Stimulated activated naive B cell treated with anti-CD40 and anti-IgM and Interleukin-4, amounts not matched to agents 10 μg/mL and 1 μg/mL and 100 μg/mL, for 72 hours (primary cell): ENCODE results near the gene PATJ.
"Not testable (repeated sequence)": the region's sequence is repeated elsewhere in the genome, so short reads cannot be mapped to it uniquely, and the experiment has no call there.

ENCODE experiments used
- ATAC-seq, 2 donors: fragments of 150-1000 bp; cut with Tn5 transposase; replicated peaks; 2 replicates each; pipeline ENCODE4 v1.10.0; 2021; ENCODE audit warnings: moderate library complexity in 1 of 2
- DNase-seq: peaks from one replicate; pipeline ENCODE4 v3.0.0; 2021
- H3K27ac Mint-ChIP-seq: one replicate; pipeline ENCODE4 v1.8.0; 2022; ENCODE audit warnings: mild to moderate bottlenecking, mixed read lengths
- H3K27me3 Mint-ChIP-seq, 2 donors: one replicate each; pipeline ENCODE4 v1.8.0; 2022; ENCODE audit warnings: mixed read lengths in 2 of 2
- H3K36me3 Mint-ChIP-seq, 2 donors: one replicate each; pipeline ENCODE4 v1.8.0; 2022; ENCODE audit warnings: mixed read lengths in 2 of 2, mild to moderate bottlenecking in 1 of 2
- H3K4me1 Mint-ChIP-seq, 2 donors: one replicate each; pipeline ENCODE4 v1.8.0; 2022; ENCODE audit warnings: mixed read lengths in 2 of 2, mild to moderate bottlenecking in 1 of 2
- H3K4me3 Mint-ChIP-seq, 2 donors: one replicate each; pipeline ENCODE4 v1.8.0; 2022; ENCODE audit warnings: mild to moderate bottlenecking in 2 of 2, mixed read lengths in 2 of 2, moderate library complexity in 1 of 2
- H3K9me3 Mint-ChIP-seq, 2 donors: one replicate each; pipeline ENCODE4 v1.8.0; 2022; ENCODE audit warnings: mixed read lengths in 2 of 2, mild to moderate bottlenecking in 1 of 2

The PATJ gene

GRCh38 chr1:61779231-61779630 is 37.0 kb downstream of the PATJ start:
- Mint-ChIP-seq H3K27ac (no peak overlapping the region), H3K36me3 (peaks cover 5 to 14% of the 10 kb centered on the region in 2 donors)
- no peak for ATAC-seq

GRCh38 chr1:61781151-61781550 is 38.9 kb downstream of the PATJ start:
- H3K27ac Mint-ChIP-seq, result no peak overlapping the region
- no peak for DNase-seq
- H3K27me3 Mint-ChIP-seq, result no peaks in the 10 kb centered on the region
- H3K9me3 Mint-ChIP-seq, result no peaks in the 10 kb centered on the region
- H3K4me3 Mint-ChIP-seq, result no peak overlapping the region
- H3K36me3 Mint-ChIP-seq, result peaks cover 2 to 11% of the 10 kb centered on the region in 2 donors
- no peak for ATAC-seq
- H3K4me1 Mint-ChIP-seq, result no peaks in the 10 kb centered on the region

More at GRCh38 chr1:61779231-61779630, 37.0 kb downstream of the PATJ start:
- Mint-ChIP-seq H3K4me3 (no peak overlapping the region), H3K4me1 (no peaks in the 10 kb centered on the region), H3K9me3 (no peaks in the 10 kb centered on the region), H3K27me3 (no peaks in the 10 kb centered on the region)
- no peak for DNase-seq

- peak in 1 of 2 donors; percentile 19 for ATAC-seq
- Mint-ChIP-seq H3K27ac (no peak overlapping the region), H3K27me3 (no peaks in the 10 kb centered on the region), H3K9me3 (no peaks in the 10 kb centered on the region), H3K36me3 (peaks cover 4 to 16% of the 10 kb centered on the region in 2 donors), H3K4me1 (no peaks in the 10 kb centered on the region), H3K4me3 (no peak overlapping the region)
- no peak for DNase-seq
These were observed 40.5 kb downstream of the PATJ start for GRCh38 chr1:61782771-61783170.

GRCh38 chr1:61784726-61785125 is 42.4 kb downstream of the PATJ start:
- no peak overlapping the region for H3K27ac Mint-ChIP-seq
- ATAC-seq, result no peak
- H3K36me3 Mint-ChIP-seq, result peaks cover 10 to 18% of the 10 kb centered on the region in 2 donors
- no peak for DNase-seq
- H3K9me3 Mint-ChIP-seq, result no peaks in the 10 kb centered on the region
- H3K27me3 Mint-ChIP-seq, result no peaks in the 10 kb centered on the region
- H3K4me1 Mint-ChIP-seq, result no peaks in the 10 kb centered on the region
- H3K4me3 Mint-ChIP-seq, result no peak overlapping the region

GRCh38 chr1:61790837-61791236 is 48.6 kb downstream of the PATJ start:
- Mint-ChIP-seq H3K4me1 (no peaks in the 10 kb centered on the region), H3K27ac (no peak overlapping the region), H3K4me3 (no peak overlapping the region), H3K27me3 (no peaks in the 10 kb centered on the region), H3K9me3 (no peaks in the 10 kb centered on the region), H3K36me3 (peaks cover 17 to 27% of the 10 kb centered on the region in 2 donors)
- ATAC-seq (no peak), DNase-seq (no peak)

GRCh38 chr1:61797045-61797755 is 54.9 kb downstream of the PATJ start:
- no peaks in the 10 kb centered on the region for H3K9me3 Mint-ChIP-seq
- peaks cover 22 to 40% of the 10 kb centered on the region in 2 donors for H3K36me3 Mint-ChIP-seq
- no peak for DNase-seq
- H3K4me1 Mint-ChIP-seq, result peaks cover 0 to 2% of the 10 kb centered on the region in 2 donors
- no peak overlapping the region for H3K27ac Mint-ChIP-seq
- H3K4me3 Mint-ChIP-seq, result no peak overlapping the region
- no peaks in the 10 kb centered on the region for H3K27me3 Mint-ChIP-seq
- ATAC-seq, result no peak

GRCh38 chr1:61801047-61801446 is 58.8 kb downstream of the PATJ start:
- H3K9me3 Mint-ChIP-seq, DNase-seq, H3K4me3 Mint-ChIP-seq, H3K27ac Mint-ChIP-seq, ATAC-seq, H3K27me3 Mint-ChIP-seq, H3K4me1 Mint-ChIP-seq: not testable (repeated sequence)
- peaks cover 22 to 32% of the 10 kb centered on the region in 2 donors for H3K36me3 Mint-ChIP-seq

- Mint-ChIP-seq H3K27me3 (no peaks in the 10 kb centered on the region), H3K9me3 (no peaks in the 10 kb centered on the region), H3K4me1 (no peaks in the 10 kb centered on the region), H3K4me3 (no peak overlapping the region), H3K27ac (no peak overlapping the region), H3K36me3 (peaks cover 7 to 14% of the 10 kb centered on the region in 2 donors)
- DNase-seq, result no peak
- ATAC-seq, result no peak
These were observed 65.4 kb downstream of the PATJ start for GRCh38 chr1:61807606-61808140.

- Mint-ChIP-seq H3K9me3 (no peaks in the 10 kb centered on the region), H3K4me1 (no peaks in the 10 kb centered on the region), H3K4me3 (no peak overlapping the region), H3K27me3 (no peaks in the 10 kb centered on the region), H3K36me3 (peaks cover 7 to 15% of the 10 kb centered on the region in 2 donors), H3K27ac (no peak overlapping the region)
- no peak for ATAC-seq
- DNase-seq, result no peak
These were observed 66.0 kb downstream of the PATJ start for GRCh38 chr1:61808321-61808720.

- no peak for DNase-seq
- Mint-ChIP-seq H3K27ac (no peak overlapping the region), H3K9me3 (no peaks in the 10 kb centered on the region), H3K4me1 (no peaks in the 10 kb centered on the region), H3K36me3 (peaks cover 7 to 18% of the 10 kb centered on the region in 2 donors), H3K27me3 (no peaks in the 10 kb centered on the region), H3K4me3 (no peak overlapping the region)
- ATAC-seq, result no peak
These were observed 66.7 kb downstream of the PATJ start for GRCh38 chr1:61808968-61809367.

GRCh38 chr1:61812916-61813315 is 70.6 kb downstream of the PATJ start:
- Mint-ChIP-seq H3K4me3 (no peak overlapping the region), H3K27me3 (no peaks in the 10 kb centered on the region), H3K36me3 (peaks cover 2 to 13% of the 10 kb centered on the region in 2 donors), H3K9me3 (no peaks in the 10 kb centered on the region), H3K27ac (no peak overlapping the region), H3K4me1 (no peaks in the 10 kb centered on the region)
- ATAC-seq, result no peak
- DNase-seq, result no peak

GRCh38 chr1:61816191-61816590 is 73.9 kb downstream of the PATJ start:
- H3K27ac Mint-ChIP-seq, result no peak overlapping the region
- no peaks in the 10 kb centered on the region for H3K27me3 Mint-ChIP-seq
- DNase-seq, result no peak
- H3K36me3 Mint-ChIP-seq, result peaks cover 6 to 17% of the 10 kb centered on the region in 2 donors
- H3K9me3 Mint-ChIP-seq, result no peaks in the 10 kb centered on the region
- ATAC-seq, result no peak
- no peaks in the 10 kb centered on the region for H3K4me1 Mint-ChIP-seq
- H3K4me3 Mint-ChIP-seq, result no peak overlapping the region

- peaks cover 16 to 26% of the 10 kb centered on the region in 2 donors for H3K36me3 Mint-ChIP-seq
- no peak overlapping the region for H3K27ac Mint-ChIP-seq
- no peak overlapping the region for H3K4me3 Mint-ChIP-seq
- no peaks in the 10 kb centered on the region for H3K27me3 Mint-ChIP-seq
- DNase-seq (no peak), ATAC-seq (no peak)
- H3K9me3 Mint-ChIP-seq, result no peaks in the 10 kb centered on the region
- H3K4me1 Mint-ChIP-seq, result no peaks in the 10 kb centered on the region
These were observed 76.7 kb downstream of the PATJ start for GRCh38 chr1:61818992-61819391.

- no peaks in the 10 kb centered on the region for H3K9me3 Mint-ChIP-seq
These were observed 77.1 kb downstream of the PATJ start for GRCh38 chr1:61819421-61819820.

GRCh38 chr1:61825393-61825792 is 83.1 kb downstream of the PATJ start:
- Mint-ChIP-seq H3K9me3 (no peaks in the 10 kb centered on the region), H3K4me3 (no peak overlapping the region), H3K36me3 (peaks cover 34 to 54% of the 10 kb centered on the region in 2 donors), H3K27ac (no peak overlapping the region), H3K4me1 (no peaks in the 10 kb centered on the region), H3K27me3 (no peaks in the 10 kb centered on the region)
- ATAC-seq (no peak), DNase-seq (no peak)

More at GRCh38 chr1:61819421-61819820, 77.1 kb downstream of the PATJ start:
- H3K36me3 Mint-ChIP-seq, result peaks cover 18 to 28% of the 10 kb centered on the region in 2 donors
- no peaks in the 10 kb centered on the region for H3K27me3 Mint-ChIP-seq
- no peak for ATAC-seq
- H3K4me3 Mint-ChIP-seq, result no peak overlapping the region
- H3K27ac Mint-ChIP-seq, result no peak overlapping the region
- no peak for DNase-seq
- no peaks in the 10 kb centered on the region for H3K4me1 Mint-ChIP-seq
